SJSA1 (cell line): ENCODE results near the gene LRRFIP1. TPM values are rescaled to one million over a fixed set of nuclear protein-coding genes. Genes with fewer than 3 reads are reported as not detected.

ENCODE experiments used
- DNase-seq, 2 experiments: peaks; one replicate each; pipeline ENCODE4 v3.0.0-alpha.2; 2015 to 2020; ENCODE audit warnings: low spot score in 2 of 2, low read depth in 1 of 2
- H3K27ac ChIP-seq: fragments of 250-450 bp; sonication (Bioruptor Pico); 2 replicates; pipeline ENCODE4 v1.5.1; 2020; ENCODE audit warnings: mild to moderate bottlenecking, moderate library complexity
- H3K27me3 ChIP-seq: fragments of 250-450 bp; sonication (Bioruptor Pico); replicated peaks from 2 replicates; pipeline ENCODE4 v1.5.1; 2020; ENCODE audit warnings: mild to moderate bottlenecking, moderate library complexity
- H3K36me3 ChIP-seq: fragments of 250-450 bp; sonication (Bioruptor Pico); 2 replicates; pipeline ENCODE4 v1.5.1; 2020; ENCODE audit warnings: mild to moderate bottlenecking
- H3K4me1 ChIP-seq: fragments of 250-450 bp; sonication (Bioruptor Pico); replicated peaks from 2 replicates; pipeline ENCODE4 v1.6.1; 2021; ENCODE audit warnings: mild to moderate bottlenecking
- H3K4me3 ChIP-seq: fragments of 250-450 bp; sonication (Bioruptor Pico); 2 replicates; pipeline ENCODE4 v1.5.1; 2020; ENCODE audit warnings: mild to moderate bottlenecking
- H3K9me3 ChIP-seq: fragments of 250-450 bp; sonication (Bioruptor Pico); replicated peaks from 2 replicates; pipeline ENCODE4 v1.5.1; 2020; ENCODE audit warnings: mild to moderate bottlenecking
- total RNA-seq: library from RNA; depleted of rRNA; stranded (reverse); fragments of >200 nt; shearing (Covaris generic); gene quantifications from 2 replicates; pipeline ENCODE4 v1.2.3, GENCODE V29; 2014

Gene LRRFIP1
- total RNA-seq, 1 experiment from 2014 or later: 76.7 TPM

DNA sequence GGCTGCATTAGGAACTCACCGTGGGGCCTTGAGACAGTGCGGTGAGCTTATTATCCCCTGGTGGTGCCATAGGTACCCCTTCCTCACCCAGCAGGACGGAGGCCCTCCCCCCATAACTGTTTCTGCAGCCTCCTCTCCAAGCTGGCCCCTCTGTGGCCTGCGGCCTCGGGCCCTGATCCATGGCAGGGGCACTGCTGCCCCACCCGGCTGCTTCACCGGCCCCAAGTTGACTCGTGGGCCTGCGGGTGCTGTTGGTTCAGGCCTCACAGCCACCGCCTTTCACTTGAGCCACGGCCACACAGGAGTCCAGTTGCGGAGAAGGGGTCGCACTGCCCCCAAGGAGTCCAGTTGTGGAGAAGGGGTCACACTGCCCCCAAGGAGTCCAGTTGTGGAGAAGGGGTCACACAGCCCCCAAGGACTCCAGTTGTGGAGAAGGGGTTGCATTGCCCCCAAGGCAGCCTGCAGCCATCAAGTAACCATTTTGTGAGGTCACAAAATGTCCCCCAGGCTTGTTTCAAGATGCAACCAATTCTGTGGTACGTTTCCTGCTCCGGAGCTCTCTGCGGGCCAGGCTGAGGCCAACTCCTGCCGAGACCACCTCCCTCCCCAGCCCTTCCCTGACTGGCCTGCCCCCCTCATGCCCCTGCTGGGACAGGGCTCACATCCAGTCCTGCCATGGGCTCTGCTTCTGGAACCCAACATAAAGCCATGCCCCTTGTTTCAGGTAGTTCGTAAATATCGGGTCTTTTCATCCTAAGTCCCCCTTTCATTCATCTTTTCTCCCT is 4.6 kb downstream of the LRRFIP1 start:
- Histone ChIP-seq H3K27me3 (no peaks in the 10 kb centered on the region), H3K9me3 (no peaks in the 10 kb centered on the region), H3K4me1 (peaks cover 41% of the 10 kb centered on the region), H3K27ac (no peak overlapping the region), H3K4me3 (no peak overlapping the region), H3K36me3 (peaks cover 75% of the 10 kb centered on the region)
- DNase-seq: no peak

DNA sequence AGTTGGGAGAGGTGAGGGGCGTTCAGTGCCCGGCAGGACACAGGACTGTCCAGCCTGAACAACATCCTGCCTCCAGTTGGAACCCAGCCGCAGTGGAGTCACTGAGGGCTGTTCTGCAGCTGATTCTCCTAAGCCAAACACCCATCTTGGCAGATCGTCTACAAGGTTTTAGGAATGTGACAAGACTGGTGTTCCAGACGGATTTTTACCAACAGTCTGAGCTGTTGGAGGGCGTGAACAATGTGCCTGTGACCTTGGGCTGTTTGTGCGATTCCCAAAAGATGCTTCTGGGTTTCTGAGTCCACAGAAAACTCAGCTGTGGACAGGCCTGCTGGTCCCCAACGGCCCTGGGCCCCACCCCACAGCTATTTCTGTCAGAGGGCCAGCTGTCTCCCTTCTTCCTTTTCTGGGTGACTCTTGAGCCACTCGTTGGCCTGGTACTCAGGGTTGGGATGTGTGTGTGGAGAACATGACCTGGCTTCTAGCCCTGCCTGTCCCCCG is 5.7 kb downstream of the LRRFIP1 start:
- Histone ChIP-seq H3K4me3 (no peak overlapping the region), H3K27me3 (no peaks in the 10 kb centered on the region), H3K36me3 (peaks cover 68% of the 10 kb centered on the region), H3K27ac (no peak overlapping the region), H3K9me3 (no peaks in the 10 kb centered on the region), H3K4me1 (peaks cover 37% of the 10 kb centered on the region)
- DNase-seq: peak in 1 of 2 experiments; percentile 39

GRCh38 chr2:237636578-237636977 is 9.2 kb downstream of the LRRFIP1 start:
- Histone ChIP-seq H3K4me3 (no peak overlapping the region), H3K27ac (no peak overlapping the region), H3K27me3 (no peaks in the 10 kb centered on the region), H3K4me1 (peaks cover 2% of the 10 kb centered on the region), H3K36me3 (peaks cover 56% of the 10 kb centered on the region), H3K9me3 (no peaks in the 10 kb centered on the region)
- DNase-seq: no peak

- DNase-seq: no peak
Observed at GRCh38 chr2:237637429-237638135, 10.2 kb downstream of the LRRFIP1 start.

DNA sequence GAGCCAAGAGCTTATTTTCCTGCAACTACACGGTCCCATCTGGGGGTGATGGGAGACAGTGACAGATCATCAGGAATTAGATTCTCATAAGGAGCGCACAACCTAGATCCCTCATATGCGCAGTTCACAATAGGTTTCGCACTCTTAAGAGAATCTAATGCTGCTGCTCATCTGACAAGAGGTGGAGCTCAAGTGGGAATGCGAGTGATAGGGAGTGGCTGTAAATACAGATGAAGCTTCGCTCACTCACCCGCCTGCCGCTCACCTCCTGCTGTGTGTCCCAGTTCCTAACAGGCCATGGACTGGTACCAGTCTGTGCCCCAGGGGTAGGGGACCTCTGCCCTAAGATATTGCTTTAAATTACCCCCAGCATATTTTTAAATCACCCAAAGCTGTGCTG is 10.8 kb downstream of the LRRFIP1 start:
- peaks cover 51% of the 10 kb centered on the region for H3K36me3 ChIP-seq
- H3K4me3 ChIP-seq: no peak overlapping the region
- H3K4me1 ChIP-seq: no peaks in the 10 kb centered on the region
- no peaks in the 10 kb centered on the region for H3K27me3 ChIP-seq
- H3K27ac ChIP-seq: no peak overlapping the region
- no peaks in the 10 kb centered on the region for H3K9me3 ChIP-seq
- no peak for DNase-seq

More at GRCh38 chr2:237637429-237638135, 10.2 kb downstream of the LRRFIP1 start:
- H3K27ac ChIP-seq: no peak overlapping the region
- no peak overlapping the region for H3K4me3 ChIP-seq
- H3K36me3 ChIP-seq: peaks cover 51% of the 10 kb centered on the region
- H3K27me3 ChIP-seq: no peaks in the 10 kb centered on the region
- no peaks in the 10 kb centered on the region for H3K9me3 ChIP-seq
- H3K4me1 ChIP-seq: no peaks in the 10 kb centered on the region

DNA sequence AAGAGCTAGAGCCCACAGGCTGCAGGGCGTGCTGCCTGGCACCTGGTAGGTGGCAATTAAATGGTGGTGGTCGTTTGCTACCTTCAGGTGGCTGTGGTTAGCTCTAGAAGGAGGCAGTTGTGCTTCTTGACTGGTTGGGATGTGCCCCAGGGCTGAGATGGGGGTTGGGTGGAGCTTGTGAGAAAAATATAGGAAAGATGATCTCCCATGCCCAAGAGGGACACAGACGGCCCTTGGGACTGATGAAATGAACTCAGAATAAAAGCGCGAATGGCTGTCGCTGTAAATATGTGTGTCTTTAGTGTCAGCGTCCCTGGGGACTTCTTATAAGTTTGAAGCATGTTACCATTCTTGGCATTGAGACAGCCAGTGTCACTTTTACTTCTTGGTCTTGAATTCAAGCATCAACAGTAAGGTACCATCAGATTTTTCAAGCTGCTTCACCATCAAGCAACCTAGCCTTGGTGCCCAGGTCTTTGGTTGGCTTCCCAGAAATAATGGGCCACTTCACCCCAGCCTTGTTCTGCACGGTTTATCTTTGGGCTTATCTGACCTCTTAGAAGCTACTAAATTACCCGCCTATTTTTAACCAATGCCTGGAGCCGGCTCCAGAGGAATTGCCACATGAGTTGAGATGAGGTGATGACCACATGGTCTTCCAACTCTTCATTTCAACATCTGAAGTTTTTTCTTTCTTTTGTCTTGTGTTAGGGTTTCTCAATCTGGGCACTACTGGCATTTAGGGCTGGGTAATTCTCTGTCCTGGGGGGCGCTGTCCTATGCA is 11.9 kb downstream of the LRRFIP1 start:
- DNase-seq: no peak
- H3K4me1 ChIP-seq: no peaks in the 10 kb centered on the region
- H3K9me3 ChIP-seq: no peaks in the 10 kb centered on the region
- H3K27me3 ChIP-seq: no peaks in the 10 kb centered on the region
- peaks cover 47% of the 10 kb centered on the region for H3K36me3 ChIP-seq
- no peak overlapping the region for H3K4me3 ChIP-seq
- H3K27ac ChIP-seq: no peak overlapping the region

GRCh38 chr2:237639836-237640220 is 12.4 kb downstream of the LRRFIP1 start:
- Histone ChIP-seq H3K27ac (no peak overlapping the region), H3K4me3 (no peak overlapping the region), H3K9me3 (no peaks in the 10 kb centered on the region), H3K4me1 (no peaks in the 10 kb centered on the region), H3K27me3 (no peaks in the 10 kb centered on the region), H3K36me3 (peaks cover 47% of the 10 kb centered on the region)
- DNase-seq: no peak

DNA sequence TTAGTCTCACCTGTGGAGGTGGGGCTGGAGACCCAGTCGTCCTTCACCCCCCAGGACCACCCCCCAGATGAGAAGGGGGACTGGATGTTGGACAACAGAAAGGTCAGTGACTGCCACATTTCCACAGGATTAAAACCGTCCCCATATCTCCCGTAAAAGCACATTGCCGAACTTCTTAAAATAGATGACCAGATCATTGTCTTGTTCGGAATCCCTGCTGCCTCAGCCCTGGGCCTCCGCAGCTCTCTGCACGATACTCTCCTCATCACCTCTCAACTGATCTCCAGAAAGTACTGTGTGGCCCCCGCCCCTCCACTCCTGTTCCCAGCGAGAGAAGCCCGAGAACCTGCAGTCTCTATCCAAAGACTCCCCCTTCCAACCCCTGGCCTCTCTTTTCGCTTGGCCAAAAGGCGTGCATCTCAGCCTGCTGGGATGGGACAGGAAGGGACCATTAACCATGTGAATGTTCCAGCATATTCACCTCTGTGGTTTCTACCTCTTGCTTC is 13.2 kb downstream of the LRRFIP1 start:
- no peak overlapping the region for H3K4me3 ChIP-seq
- no peaks in the 10 kb centered on the region for H3K4me1 ChIP-seq
- DNase-seq: no peak
- peaks cover 49% of the 10 kb centered on the region for H3K36me3 ChIP-seq
- H3K27me3 ChIP-seq: no peaks in the 10 kb centered on the region
- no peaks in the 10 kb centered on the region for H3K9me3 ChIP-seq
- no peak overlapping the region for H3K27ac ChIP-seq

DNA sequence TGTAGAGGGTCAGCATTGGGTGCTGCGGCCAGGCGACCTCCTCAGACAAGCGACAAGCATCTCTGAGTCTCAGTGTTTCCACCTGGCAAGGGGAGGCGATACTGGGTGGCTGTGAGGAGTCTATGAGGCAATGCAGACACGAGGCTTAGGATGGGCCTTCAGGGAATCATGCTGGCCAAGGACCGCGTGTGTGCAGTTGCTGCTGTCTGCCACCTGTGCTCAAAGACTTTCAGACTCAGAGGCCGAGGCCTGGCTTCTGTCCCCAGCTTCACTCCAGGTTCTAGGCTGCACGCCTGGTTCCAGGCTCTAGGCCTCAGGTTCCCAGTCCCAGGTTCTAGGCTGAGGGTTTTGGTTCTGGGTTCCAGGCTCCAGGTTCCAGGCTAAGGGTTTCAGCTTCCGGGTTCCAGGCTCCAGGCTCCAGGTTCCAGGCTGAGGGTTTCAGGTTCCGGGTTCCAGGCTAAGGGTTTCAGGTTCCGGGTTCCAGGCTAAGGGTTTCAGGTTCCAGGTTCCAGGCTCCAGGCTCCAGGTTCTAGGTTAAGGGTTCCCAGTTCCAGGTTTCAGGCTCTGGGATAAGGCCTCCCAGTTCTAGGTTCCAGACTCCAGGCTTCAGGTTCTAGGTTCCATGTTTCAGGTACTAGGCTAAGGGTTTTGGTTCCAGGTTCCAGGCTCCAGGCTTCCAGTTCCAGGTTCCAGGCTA is 14.8 kb downstream of the LRRFIP1 start:
- no peaks in the 10 kb centered on the region; the same call in 1 of the 2 replicates for H3K9me3 ChIP-seq
- H3K4me1 ChIP-seq: no peaks in the 10 kb centered on the region
- H3K27me3 ChIP-seq: no peaks in the 10 kb centered on the region
- H3K36me3 ChIP-seq: peaks cover 61% of the 10 kb centered on the region
- DNase-seq: no peak
- no peak overlapping the region for H3K4me3 ChIP-seq
- no peak overlapping the region for H3K27ac ChIP-seq

- H3K27ac ChIP-seq: no peak overlapping the region
- H3K27me3 ChIP-seq: no peaks in the 10 kb centered on the region
- no peak for DNase-seq
- H3K36me3 ChIP-seq: peaks cover 65% of the 10 kb centered on the region
- H3K4me3 ChIP-seq: no peak overlapping the region
- no peaks in the 10 kb centered on the region for H3K4me1 ChIP-seq
- H3K9me3 ChIP-seq: no peaks in the 10 kb centered on the region; the same call in 1 of the 2 replicates
Observed at GRCh38 chr2:237643066-237643465, 15.7 kb downstream of the LRRFIP1 start.

- Histone ChIP-seq H3K4me3 (no peak overlapping the region), H3K36me3 (peaks cover 61% of the 10 kb centered on the region), H3K9me3 (no peaks in the 10 kb centered on the region; the same call in 1 of the 2 replicates), H3K27me3 (no peaks in the 10 kb centered on the region), H3K4me1 (peaks cover 3% of the 10 kb centered on the region), H3K27ac (no peak overlapping the region)
- DNase-seq: no peak
Observed at GRCh38 chr2:237643582-237644380, 16.4 kb downstream of the LRRFIP1 start.

DNA sequence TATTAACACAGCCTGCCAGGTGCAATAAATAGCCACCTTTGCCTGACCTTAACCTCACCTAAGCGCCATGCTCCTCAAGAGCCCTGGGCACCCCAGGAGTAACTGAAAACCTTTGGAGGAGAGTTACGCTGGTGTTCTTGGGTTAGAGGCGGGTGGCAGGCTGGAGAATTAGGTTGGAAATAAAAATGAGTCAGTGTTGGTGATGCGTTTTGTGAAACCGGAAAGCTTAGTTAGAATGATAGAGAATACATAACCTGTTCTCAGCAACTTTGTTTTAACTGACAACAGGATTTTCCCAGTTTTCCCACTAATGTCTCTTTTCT is 17.0 kb downstream of the LRRFIP1 start:
- DNase-seq: no peak
- Histone ChIP-seq H3K9me3 (no peaks in the 10 kb centered on the region; the same call in 1 of the 2 replicates), H3K4me3 (no peak overlapping the region), H3K27me3 (no peaks in the 10 kb centered on the region), H3K27ac (no peak overlapping the region), H3K4me1 (peaks cover 8% of the 10 kb centered on the region), H3K36me3 (peaks cover 61% of the 10 kb centered on the region)
